Thymus (tissue), 11 donors: ENCODE data around the gene NDUFC2. TPM values are rescaled to one million over a fixed set of nuclear protein-coding genes. Genes with fewer than 3 reads are reported as not detected.

ENCODE experiments used
- DNase-seq, 9 donors: peaks; one replicate each; pipeline ENCODE4 v3.0.0-alpha.2; 2013; ENCODE audit warnings: low spot score in 9 of 9, low read depth in 6 of 9, missing footprints in 1 of 9
- H3K27ac ChIP-seq, 2 donors: one replicate each; pipeline ENCODE4 v1.5.1; 2013; ENCODE audit warnings: control low read depth in 1 of 2, low read depth in 1 of 2, low read length in 1 of 2, mild to moderate bottlenecking in 1 of 2, moderate library complexity in 1 of 2
- H3K27me3 ChIP-seq, 2 donors: one replicate each; pipeline ENCODE4 v1.5.1; 2013; ENCODE audit warnings: low read length in 1 of 2; ENCODE audit not compliant: control insufficient read depth in 2 of 2, insufficient read depth in 1 of 2
- H3K36me3 ChIP-seq, 2 donors: one replicate each; pipeline ENCODE4 v1.5.1; 2013; ENCODE audit warnings: low read length in 1 of 2, mild to moderate bottlenecking in 1 of 2, moderate library complexity in 1 of 2; ENCODE audit not compliant: control insufficient read depth in 2 of 2, insufficient read depth in 2 of 2
- H3K4me1 ChIP-seq, 2 donors: one replicate each; pipeline ENCODE4 v1.5.1; 2013; ENCODE audit warnings: low read length in 2 of 2; ENCODE audit not compliant: control insufficient read depth in 2 of 2, insufficient read depth in 2 of 2
- H3K4me3 ChIP-seq, 2 donors: one replicate each; pipeline ENCODE4 v1.5.1; 2013; ENCODE audit warnings: low read length in 2 of 2, control low read depth in 1 of 2, mild to moderate bottlenecking in 1 of 2
- H3K9me3 ChIP-seq, 2 donors: one replicate each; pipeline ENCODE4 v1.5.1; 2013; ENCODE audit warnings: low read length in 1 of 2, mild to moderate bottlenecking in 1 of 2; ENCODE audit not compliant: control insufficient read depth in 2 of 2, insufficient read depth in 1 of 2
- WGBS: extraction: QIAGEN DNeasy Blood & Tissue Kit; methylation state at CpG from one replicate; pipeline ENCODE4 v1.1.7; 2013; 5-methylcytosine and 5-hydroxymethylcytosine counted together
- polyA plus RNA-seq: library from polyadenylated mRNA; stranded (reverse); fragments of 200-250 nt; gene quantifications from one replicate; pipeline ENCODE4 v1.2.3, GENCODE V29; 2013
- total RNA-seq: library from RNA; stranded (reverse); fragments of 120-200 nt; gene quantifications from one replicate; pipeline ENCODE4 v1.2.4, GENCODE V29; 2013
- donor health status: healthy.

Gene NDUFC2
- total and polyA plus RNA-seq, 2 donors: 133 to 167 TPM

DNA sequence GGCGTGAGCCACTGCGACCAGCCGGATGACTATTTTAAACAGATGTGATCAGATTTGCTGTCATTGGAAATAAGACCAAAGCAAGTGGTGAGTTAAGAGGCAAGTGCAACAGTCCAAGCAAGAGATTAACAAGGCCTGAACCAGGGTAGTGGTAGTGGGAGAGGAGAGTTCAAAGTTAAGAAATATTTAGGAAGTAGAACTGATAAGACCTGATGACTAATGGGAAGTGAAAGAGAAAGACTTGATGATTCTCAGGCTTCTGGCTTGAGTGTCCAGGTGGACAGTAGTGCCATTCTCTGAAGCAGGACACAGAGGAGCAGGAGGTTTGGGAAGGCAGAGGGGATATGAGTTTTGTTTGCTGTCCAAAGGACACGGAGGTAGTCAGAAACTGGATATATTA is 7.2 kb downstream of the NDUFC2 start:
- Histone ChIP-seq H3K27ac (no peak overlapping the region), H3K36me3 (peaks cover 24 to 46% of the 10 kb centered on the region in 2 donors), H3K9me3 (no peaks in the 10 kb centered on the region), H3K27me3 (no peaks in the 10 kb centered on the region), H3K4me3 (no peak overlapping the region), H3K4me1 (peaks cover 4 to 7% of the 10 kb centered on the region in 2 donors)
- DNase-seq: no peak
- 99% methylated on average over 4 of the region's 4 CpGs for WGBS

DNA sequence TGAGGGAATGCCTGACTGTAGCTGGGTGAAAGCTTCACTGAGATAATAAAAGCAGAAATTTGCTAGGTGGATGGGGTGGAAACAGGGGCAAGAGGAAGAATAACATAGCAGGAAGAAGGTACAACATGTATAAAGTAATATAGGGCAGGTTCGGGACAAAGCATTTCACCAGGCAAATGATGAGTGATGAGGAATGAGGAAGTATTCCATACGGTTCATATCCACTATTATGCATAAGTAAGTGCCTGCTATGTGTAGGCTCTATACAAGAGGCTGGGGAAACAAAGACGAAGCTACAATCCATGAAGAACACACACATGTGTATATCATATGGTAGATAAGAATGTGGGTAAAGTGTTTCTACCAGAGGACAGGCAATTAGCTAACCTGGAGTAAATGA is 7.9 kb downstream of the NDUFC2 start:
- WGBS: 98% methylated on average over 3 of the region's 3 CpGs
- H3K27me3 ChIP-seq: no peaks in the 10 kb centered on the region
- H3K9me3 ChIP-seq: no peaks in the 10 kb centered on the region
- no peak for DNase-seq
- H3K4me1 ChIP-seq: peaks cover under 1 to 3% of the 10 kb centered on the region in 2 donors
- no peak overlapping the region for H3K4me3 ChIP-seq
- peaks cover 24 to 49% of the 10 kb centered on the region in 2 donors for H3K36me3 ChIP-seq
- no peak overlapping the region for H3K27ac ChIP-seq

GRCh38 chr11:78070621-78071020 is 9.0 kb downstream of the NDUFC2 start:
- H3K36me3 ChIP-seq: peaks cover 24 to 46% of the 10 kb centered on the region in 2 donors

DNA sequence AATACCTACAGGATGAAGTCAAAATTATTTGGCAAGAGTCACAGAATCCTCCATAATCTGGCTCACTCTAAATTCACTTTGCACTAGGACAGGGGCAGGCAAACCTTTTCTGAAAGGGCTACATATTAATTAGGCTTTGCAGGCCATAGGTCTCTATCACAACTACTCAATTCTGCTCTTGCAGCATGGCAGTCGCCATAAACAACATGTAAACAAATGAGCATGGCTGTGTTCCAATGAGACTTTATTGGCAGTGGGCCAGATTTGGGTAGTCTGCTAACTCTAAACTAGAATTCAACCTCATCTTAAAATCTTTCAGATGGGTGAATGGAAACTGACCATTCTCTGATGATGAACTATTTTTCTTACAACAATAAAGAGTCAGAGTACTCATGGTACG is 10.2 kb downstream of the NDUFC2 start:
- Histone ChIP-seq H3K27ac (no peak overlapping the region), H3K9me3 (no peaks in the 10 kb centered on the region), H3K4me3 (no peak overlapping the region), H3K27me3 (no peaks in the 10 kb centered on the region), H3K36me3 (peaks cover 24 to 44% of the 10 kb centered on the region in 2 donors), H3K4me1 (no peaks in the 10 kb centered on the region)
- DNase-seq: no peak
- 97% methylated on average over 2 of the region's 2 CpGs for WGBS

More at GRCh38 chr11:78070621-78071020, 9.0 kb downstream of the NDUFC2 start:
- H3K9me3 ChIP-seq: no peaks in the 10 kb centered on the region
- H3K27me3 ChIP-seq: no peaks in the 10 kb centered on the region
- DNase-seq: no peak
- no peak overlapping the region for H3K4me3 ChIP-seq
- H3K27ac ChIP-seq: no peak overlapping the region
- 97% methylated on average over 2 of the region's 2 CpGs for WGBS
- H3K4me1 ChIP-seq: no peaks in the 10 kb centered on the region

GRCh38 chr11:78067704-78068103 is 12.0 kb downstream of the NDUFC2 start:
- WGBS: 95% methylated on average over 4 of the region's 4 CpGs
- Histone ChIP-seq H3K27me3 (no peaks in the 10 kb centered on the region), H3K4me1 (no peaks in the 10 kb centered on the region), H3K9me3 (no peaks in the 10 kb centered on the region), H3K27ac (no peak overlapping the region), H3K36me3 (peaks cover 24 to 42% of the 10 kb centered on the region in 2 donors), H3K4me3 (no peak overlapping the region)
- DNase-seq: no peak

DNA sequence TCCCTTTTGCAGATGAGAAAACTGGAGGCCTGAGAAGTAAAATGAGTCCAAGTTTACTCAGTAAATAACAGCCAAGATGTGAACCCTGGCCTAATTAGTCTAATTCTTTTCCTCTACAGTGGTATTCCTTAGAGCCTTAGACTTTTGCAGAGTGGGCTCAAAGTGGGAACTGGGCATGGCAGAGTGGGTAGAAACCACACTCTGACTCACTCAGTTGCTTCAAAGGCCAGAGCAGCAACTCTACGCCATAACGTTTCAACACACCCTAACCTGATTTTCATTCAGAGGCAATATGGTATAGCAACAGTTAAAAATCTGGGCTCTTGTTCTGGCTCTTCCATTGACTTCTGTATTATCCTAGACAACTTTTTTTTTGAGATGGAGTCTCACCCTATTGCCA is 13.2 kb downstream of the NDUFC2 start:
- Histone ChIP-seq H3K27ac (no peak overlapping the region), H3K4me1 (no peaks in the 10 kb centered on the region), H3K4me3 (no peak overlapping the region), H3K36me3 (peaks cover 20 to 32% of the 10 kb centered on the region in 2 donors), H3K9me3 (no peaks in the 10 kb centered on the region), H3K27me3 (no peaks in the 10 kb centered on the region)
- 94% methylated on average over 2 of the region's 2 CpGs for WGBS
- DNase-seq: no peak

- 98% methylated on average over 2 of the region's 2 CpGs for WGBS
- Histone ChIP-seq H3K4me3 (no peak overlapping the region), H3K27ac (no peak overlapping the region), H3K9me3 (no peaks in the 10 kb centered on the region), H3K4me1 (no peaks in the 10 kb centered on the region), H3K36me3 (peaks cover 13 to 22% of the 10 kb centered on the region in 2 donors), H3K27me3 (no peaks in the 10 kb centered on the region)
- no peak for DNase-seq
Measured at GRCh38 chr11:78065203-78065602, 14.5 kb downstream of the NDUFC2 start.

DNA sequence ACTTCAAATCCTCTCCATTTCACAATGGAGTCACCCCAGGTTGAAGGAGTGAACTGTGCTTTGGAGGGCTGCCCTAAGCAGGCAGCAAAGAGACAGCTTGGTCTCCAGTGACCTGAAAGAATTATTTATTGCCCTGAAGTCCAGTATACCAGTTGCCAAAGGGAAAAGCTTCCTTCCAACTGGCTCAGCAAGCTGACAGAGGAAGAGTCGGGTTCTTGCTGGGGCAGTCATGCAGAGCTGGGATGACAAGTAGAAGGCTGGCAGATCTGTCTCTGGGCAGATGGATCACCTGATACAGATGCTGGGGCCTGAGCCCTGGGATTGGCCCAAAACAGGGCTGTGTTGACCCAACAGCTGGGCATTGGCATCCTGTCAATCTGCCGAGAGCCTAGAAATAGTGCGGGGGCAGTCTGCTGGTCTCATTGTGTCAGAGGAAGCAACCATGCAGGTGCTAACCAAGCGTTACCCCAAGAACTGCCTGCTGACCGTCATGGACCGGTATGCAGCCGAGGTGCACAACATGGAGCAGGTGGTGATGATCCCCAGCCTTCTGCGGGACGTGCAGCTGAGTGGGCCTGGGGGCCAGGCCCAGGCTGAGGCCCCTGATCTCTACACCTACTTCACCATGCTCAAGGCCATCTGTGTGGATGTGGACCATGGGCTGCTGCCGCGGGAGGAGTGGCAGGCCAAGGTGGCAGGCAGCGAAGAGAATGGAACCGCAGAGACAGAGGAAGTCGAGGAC is 16.1 kb downstream of the NDUFC2 start, which contains the start of gene THRSP:
Gene THRSP (plus strand): TSS at position 422 of the 742 bp plus-strand sequence. CDS start 21 bp downstream, at position 443.
- Histone ChIP-seq H3K9me3 (no peaks in the 10 kb centered on the region), H3K27ac (no peak within 1 kb of the TSS), H3K4me3 (no peak within 1 kb of the TSS), H3K27me3 (no peaks in the 10 kb centered on the region), H3K4me1 (no peaks in the 10 kb centered on the region), H3K36me3 (peaks cover 5 to 6% of the 10 kb centered on the region in 2 donors)
- WGBS: 97% methylated on average over 14 of the region's 14 CpGs
- no peak for DNase-seq

GRCh38 chr11:78062671-78063070 is 17.0 kb downstream of the NDUFC2 start:
- no peak overlapping the region for H3K27ac ChIP-seq
- no peaks in the 10 kb centered on the region for H3K4me1 ChIP-seq
- DNase-seq: no peak
- no peaks in the 10 kb centered on the region for H3K27me3 ChIP-seq
- H3K9me3 ChIP-seq: no peaks in the 10 kb centered on the region
- H3K4me3 ChIP-seq: no peak overlapping the region
- H3K36me3 ChIP-seq: peaks cover 3 to 5% of the 10 kb centered on the region in 2 donors
- 84% methylated on average over 2 of the region's 2 CpGs for WGBS
